Activated naive CD4-positive, alpha-beta T cell treated with anti-CD3 and anti-CD28 coated beads, Interleukin-2, amount 10 ng/mL, durations not matched to agents 7 days and 5 days (primary cell): Measurements from ENCODE around the gene GSK3A.

Source experiments
- CTCF ChIA-PET: fragments of 350-600 bp; sonication (Branson Sonifier 250); formaldehyde crosslinking; loops from one replicate; lab custom pipeline; 2021; ENCODE audit warnings: antibody characterized with exemption; lab: Charles Lee
- DNase-seq: peaks from one replicate; pipeline ENCODE4 v3.0.0-alpha.2; 2020
- H3K27ac Mint-ChIP-seq: one replicate; pipeline ENCODE4 v1.8.0; 2021; ENCODE audit warnings: mild to moderate bottlenecking, moderate library complexity, mixed read lengths
- H3K27me3 Mint-ChIP-seq: one replicate; pipeline ENCODE4 v1.8.0; 2021; ENCODE audit warnings: mild to moderate bottlenecking, mixed read lengths
- H3K36me3 Mint-ChIP-seq: one replicate; pipeline ENCODE4 v1.8.0; 2021; ENCODE audit warnings: mixed read lengths
- H3K4me1 Mint-ChIP-seq: one replicate; pipeline ENCODE4 v1.8.0; 2021; ENCODE audit warnings: mixed read lengths
- H3K4me3 Mint-ChIP-seq: one replicate; pipeline ENCODE4 v1.8.0; 2021; ENCODE audit warnings: mild to moderate bottlenecking, moderate library complexity, mixed read lengths
- H3K9me3 Mint-ChIP-seq: one replicate; pipeline ENCODE4 v1.8.0; 2021; ENCODE audit warnings: mixed read lengths

Gene GSK3A

GRCh38 chr19:42242512-42243409 lies at the start of gene GSK3A:
Gene GSK3A, minus strand, starts transcription at chr19:42242602. Its CDS starts 137 bp downstream, at chr19:42242465.
- Mint-ChIP-seq H3K9me3 (no peaks in the 10 kb centered on the region), H3K27me3 (no peaks in the 10 kb centered on the region), H3K4me3 (peak within 1 kb of the TSS; percentile 96), H3K27ac (peak within 1 kb of the TSS; percentile 93), H3K36me3 (peaks cover 22% of the 10 kb centered on the region), H3K4me1 (peaks cover 64% of the 10 kb centered on the region)
- CTCF ChIA-PET = interaction anchor here (1.1 to 6.6 kb wide), 7 partner anchors 9 to 133 kb away, joined by 3 to 57 read pairs (median 4); partner anchors contain the start of genes POU2F2 and ZNF526
- peak; percentile 98 for DNase-seq

- CTCF ChIA-PET = no interaction called here
- H3K36me3 Mint-ChIP-seq = peaks cover 42% of the 10 kb centered on the region
Measured at GRCh38 chr19:42291435-42291810, 49.0 kb upstream of the GSK3A start.

GRCh38 chr19:42290523-42291434 lies 48.4 kb upstream of the GSK3A start:
- H3K27ac Mint-ChIP-seq = no peak overlapping the region
- no peak overlapping the region for H3K4me3 Mint-ChIP-seq
- peaks cover 22% of the 10 kb centered on the region for H3K4me1 Mint-ChIP-seq
- H3K36me3 Mint-ChIP-seq = peaks cover 45% of the 10 kb centered on the region
- CTCF ChIA-PET = no interaction called here
- no peaks in the 10 kb centered on the region for H3K9me3 Mint-ChIP-seq
- peak; percentile 69 for DNase-seq
- no peaks in the 10 kb centered on the region for H3K27me3 Mint-ChIP-seq

More at GRCh38 chr19:42291435-42291810, 49.0 kb upstream of the GSK3A start:
- H3K4me1 Mint-ChIP-seq = peaks cover 17% of the 10 kb centered on the region
- H3K27ac Mint-ChIP-seq = no peak overlapping the region
- H3K9me3 Mint-ChIP-seq = no peaks in the 10 kb centered on the region
- DNase-seq = no peak
- no peak overlapping the region for H3K4me3 Mint-ChIP-seq
- H3K27me3 Mint-ChIP-seq = no peaks in the 10 kb centered on the region

GRCh38 chr19:42290136-42290522 lies 47.7 kb upstream of the GSK3A start:
- CTCF ChIA-PET = interaction anchor here (1.8 kb wide), 1 partner anchor 8 kb away, joined by 7 read pairs; no protein-coding TSS in a partner anchor
- Mint-ChIP-seq H3K4me3 (no peak overlapping the region), H3K4me1 (peaks cover 27% of the 10 kb centered on the region), H3K27ac (no peak overlapping the region), H3K36me3 (peaks cover 45% of the 10 kb centered on the region), H3K27me3 (no peaks in the 10 kb centered on the region), H3K9me3 (no peaks in the 10 kb centered on the region)
- DNase-seq = no peak

- CTCF ChIA-PET = interaction anchor here (1.8 kb wide), 1 partner anchor 9 kb away, joined by 7 read pairs; no protein-coding TSS in a partner anchor
- no peak for DNase-seq
- Mint-ChIP-seq H3K27ac (no peak overlapping the region), H3K4me3 (no peak overlapping the region), H3K4me1 (peaks cover 33% of the 10 kb centered on the region), H3K27me3 (no peaks in the 10 kb centered on the region), H3K9me3 (no peaks in the 10 kb centered on the region), H3K36me3 (peaks cover 44% of the 10 kb centered on the region)
Measured at GRCh38 chr19:42289556-42290041, 47.2 kb upstream of the GSK3A start.

- Mint-ChIP-seq H3K4me3 (no peak overlapping the region), H3K4me1 (peaks cover 33% of the 10 kb centered on the region), H3K9me3 (no peaks in the 10 kb centered on the region), H3K27me3 (no peaks in the 10 kb centered on the region), H3K36me3 (peaks cover 39% of the 10 kb centered on the region), H3K27ac (no peak overlapping the region)
- CTCF ChIA-PET = interaction anchor here (1.8 kb wide), 1 partner anchor 9 kb away, joined by 7 read pairs; no protein-coding TSS in a partner anchor
- DNase-seq = no peak
Measured at GRCh38 chr19:42288881-42289555, 46.6 kb upstream of the GSK3A start.

GRCh38 chr19:42288387-42288786 lies 46.0 kb upstream of the GSK3A start:
- Mint-ChIP-seq H3K27ac (no peak overlapping the region), H3K4me3 (no peak overlapping the region), H3K4me1 (peaks cover 33% of the 10 kb centered on the region), H3K36me3 (peaks cover 35% of the 10 kb centered on the region), H3K9me3 (no peaks in the 10 kb centered on the region), H3K27me3 (no peaks in the 10 kb centered on the region)
- DNase-seq = no peak
- CTCF ChIA-PET = interaction anchor here (1.8 kb wide), 1 partner anchor 10 kb away, joined by 7 read pairs; no protein-coding TSS in a partner anchor

- no peak for DNase-seq
- CTCF ChIA-PET = no interaction called here
- Mint-ChIP-seq H3K9me3 (no peaks in the 10 kb centered on the region), H3K27me3 (no peaks in the 10 kb centered on the region), H3K4me1 (peaks cover 31% of the 10 kb centered on the region), H3K27ac (no peak overlapping the region), H3K36me3 (peaks cover 32% of the 10 kb centered on the region), H3K4me3 (no peak overlapping the region)
Measured at GRCh38 chr19:42287827-42288107, 45.4 kb upstream of the GSK3A start.

GRCh38 chr19:42287017-42287826 lies 44.8 kb upstream of the GSK3A start:
- H3K4me3 Mint-ChIP-seq = no peak overlapping the region
- CTCF ChIA-PET = no interaction called here
- peaks cover 31% of the 10 kb centered on the region for H3K4me1 Mint-ChIP-seq
- H3K9me3 Mint-ChIP-seq = no peaks in the 10 kb centered on the region
- DNase-seq = no peak
- H3K27me3 Mint-ChIP-seq = no peaks in the 10 kb centered on the region
- H3K36me3 Mint-ChIP-seq = peaks cover 29% of the 10 kb centered on the region
- H3K27ac Mint-ChIP-seq = no peak overlapping the region

GRCh38 chr19:42286349-42287016 lies 44.1 kb upstream of the GSK3A start:
- DNase-seq = no peak
- no peaks in the 10 kb centered on the region for H3K27me3 Mint-ChIP-seq
- H3K4me3 Mint-ChIP-seq = peak overlapping the region; percentile 46
- no peaks in the 10 kb centered on the region for H3K9me3 Mint-ChIP-seq
- CTCF ChIA-PET = interaction anchor here (1.5 kb wide), 1 partner anchor 70 kb away, joined by 3 read pairs; no protein-coding TSS in a partner anchor
- peak overlapping the region; percentile 72 for H3K27ac Mint-ChIP-seq
- H3K4me1 Mint-ChIP-seq = peaks cover 25% of the 10 kb centered on the region
- H3K36me3 Mint-ChIP-seq = peaks cover 23% of the 10 kb centered on the region

- no peak for DNase-seq
- H3K4me3 Mint-ChIP-seq = no peak overlapping the region
- CTCF ChIA-PET = interaction anchor here (1.4 to 1.7 kb wide), 3 partner anchors 11 to 69 kb away, joined by 3 to 5 read pairs (median 4); no protein-coding TSS in a partner anchor
- H3K4me1 Mint-ChIP-seq = peaks cover 20% of the 10 kb centered on the region
- H3K27me3 Mint-ChIP-seq = no peaks in the 10 kb centered on the region
- H3K27ac Mint-ChIP-seq = peak overlapping the region; percentile 72
- H3K36me3 Mint-ChIP-seq = peaks cover 19% of the 10 kb centered on the region
- H3K9me3 Mint-ChIP-seq = no peaks in the 10 kb centered on the region
Measured at GRCh38 chr19:42285988-42286348, 43.6 kb upstream of the GSK3A start.

- Mint-ChIP-seq H3K4me3 (peak overlapping the region; percentile 86), H3K4me1 (peaks cover 20% of the 10 kb centered on the region), H3K9me3 (no peaks in the 10 kb centered on the region), H3K27ac (peak overlapping the region; percentile 72), H3K36me3 (peaks cover 19% of the 10 kb centered on the region), H3K27me3 (no peaks in the 10 kb centered on the region)
- DNase-seq = no peak
- CTCF ChIA-PET = interaction anchor here (1.4 to 1.7 kb wide), 3 partner anchors 11 to 69 kb away, joined by 3 to 5 read pairs (median 4); no protein-coding TSS in a partner anchor
Measured at GRCh38 chr19:42285541-42285941, 43.1 kb upstream of the GSK3A start.
